HG03175 (cell line): ENCODE measurements around the gene RND1.
"Not testable (repeated sequence)": the region's sequence is repeated elsewhere in the genome, so short reads cannot be mapped to it uniquely, and the experiment has no call there.

Experiments
- ATAC-seq: cut with Tn5 transposase; IDR thresholded peaks from one replicate; pipeline ENCODE4 v1.9.1; 2021; ENCODE audit warnings: mild to moderate bottlenecking, moderate library complexity; ENCODE audit not compliant: unreplicated experiment

The RND1 gene

GRCh38 chr12:48865281-48866051 is at the start of gene RND1:
Gene RND1 (minus strand): TSS chr12:48865870. CDS start chr12:48865767, 103 bp downstream.
- peak; percentile 98 for ATAC-seq

DNA sequence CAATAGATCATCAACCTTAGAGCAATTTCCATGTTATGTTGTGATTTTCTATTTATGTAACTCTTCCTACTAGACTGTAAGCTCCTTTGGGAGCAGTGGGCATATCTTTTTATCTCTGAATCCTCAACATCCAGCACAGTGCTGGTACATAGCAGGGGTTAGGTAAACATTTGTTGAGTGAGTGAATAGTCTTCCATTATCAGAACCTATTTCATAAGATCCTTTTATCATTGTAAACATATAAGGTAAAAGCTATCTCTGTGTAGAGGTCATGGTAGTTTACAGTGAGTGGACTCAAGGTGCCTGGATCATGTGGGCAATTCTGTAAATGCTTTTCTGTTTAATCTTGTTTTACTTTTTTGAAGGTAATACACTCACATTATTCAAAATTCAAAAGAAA is 44.5 kb upstream of the RND1 start:
- no peak for ATAC-seq

GRCh38 chr12:48909698-48910097 is 44.0 kb upstream of the RND1 start:
- ATAC-seq = not testable (repeated sequence)

DNA sequence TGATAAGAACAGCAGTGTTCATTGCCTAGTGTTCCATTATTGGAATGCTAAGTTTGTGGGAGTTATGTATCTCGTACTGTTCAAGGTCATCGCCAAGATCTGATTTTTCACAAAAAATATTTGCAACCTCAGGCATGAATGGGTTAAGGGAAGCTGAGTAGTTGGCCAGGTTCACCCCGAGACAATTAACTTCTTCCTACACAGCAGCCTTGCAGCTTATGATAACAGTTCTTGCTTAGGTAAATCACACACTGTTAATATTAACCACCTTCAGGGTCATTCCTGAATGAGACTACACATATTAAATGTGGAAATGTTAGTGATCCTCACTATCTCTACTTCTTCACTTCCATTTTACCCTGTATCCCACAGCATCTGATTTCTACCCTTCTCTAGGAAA is 41.6 kb upstream of the RND1 start:
- ATAC-seq = no peak

DNA sequence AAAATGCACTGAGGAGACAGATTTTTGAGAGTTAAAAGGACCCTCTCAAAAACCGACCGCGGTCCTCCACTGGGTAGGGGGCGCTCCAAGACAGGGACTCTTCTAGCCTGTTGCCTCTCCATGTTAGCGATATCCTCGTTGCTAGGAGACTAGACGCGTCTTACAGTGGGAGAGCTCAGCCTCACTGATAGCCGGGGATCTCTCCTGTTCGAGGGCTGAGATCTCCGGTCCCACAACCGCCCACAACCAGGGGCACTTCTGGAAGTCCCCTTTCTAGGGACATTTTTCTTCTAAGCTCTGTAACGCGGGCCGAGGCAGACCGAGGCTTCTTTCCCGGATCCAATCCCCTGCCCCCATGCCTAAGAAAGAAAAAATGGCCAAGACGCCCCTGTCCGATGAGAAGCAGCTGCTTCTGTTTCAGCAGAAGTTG is 38.3 kb upstream of the RND1 start:
- peak; percentile 78 for ATAC-seq

GRCh38 chr12:48903363-48903981 is 37.8 kb upstream of the RND1 start:
- no peak for ATAC-seq

- ATAC-seq = peak; percentile 54
Measured at GRCh38 chr12:48901278-48901677, 35.6 kb upstream of the RND1 start.

DNA sequence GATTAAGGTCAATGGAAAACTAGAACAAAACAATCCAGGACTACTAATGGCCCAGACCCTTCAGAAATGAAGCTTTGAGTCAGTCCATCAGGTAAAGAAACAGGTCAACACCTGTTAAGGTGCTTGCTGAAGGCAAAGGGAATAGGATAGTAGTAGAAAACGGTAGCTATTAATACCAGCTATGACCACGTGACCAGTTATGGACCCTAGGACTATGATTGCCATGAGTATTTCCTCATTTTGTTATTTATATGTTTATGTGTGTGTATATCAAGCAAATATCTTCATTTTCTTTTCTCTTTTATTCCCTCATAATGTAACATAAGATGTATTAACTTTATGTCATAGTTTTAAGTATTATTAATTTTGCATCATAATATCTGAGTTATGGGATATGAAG is 34.0 kb upstream of the RND1 start:
- ATAC-seq = no peak

- no peak for ATAC-seq
Measured at GRCh38 chr12:48894271-48894670, 28.6 kb upstream of the RND1 start.

GRCh38 chr12:48890657-48891418 is 25.2 kb upstream of the RND1 start:
- peak; percentile 82 for ATAC-seq

DNA sequence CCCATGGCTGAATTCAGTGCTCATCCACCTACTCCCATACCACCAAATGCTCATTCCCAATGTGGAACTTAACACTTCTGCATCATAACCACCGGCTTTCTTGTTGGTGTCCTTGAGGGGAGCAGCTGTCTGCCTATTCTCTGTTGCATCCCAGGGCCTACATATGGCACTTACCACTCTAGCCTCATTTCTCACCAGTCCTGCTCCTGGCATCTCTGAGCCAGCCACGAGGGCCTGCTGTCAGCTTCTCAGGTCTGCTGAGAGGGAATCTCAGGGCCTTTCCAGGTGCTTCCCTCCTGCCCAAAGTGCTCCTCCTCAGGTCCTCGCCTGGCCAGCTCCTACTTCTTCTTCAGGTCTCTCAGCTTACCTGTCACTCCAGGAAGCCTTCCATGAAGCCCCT is 24.0 kb upstream of the RND1 start:
- no peak for ATAC-seq

DNA sequence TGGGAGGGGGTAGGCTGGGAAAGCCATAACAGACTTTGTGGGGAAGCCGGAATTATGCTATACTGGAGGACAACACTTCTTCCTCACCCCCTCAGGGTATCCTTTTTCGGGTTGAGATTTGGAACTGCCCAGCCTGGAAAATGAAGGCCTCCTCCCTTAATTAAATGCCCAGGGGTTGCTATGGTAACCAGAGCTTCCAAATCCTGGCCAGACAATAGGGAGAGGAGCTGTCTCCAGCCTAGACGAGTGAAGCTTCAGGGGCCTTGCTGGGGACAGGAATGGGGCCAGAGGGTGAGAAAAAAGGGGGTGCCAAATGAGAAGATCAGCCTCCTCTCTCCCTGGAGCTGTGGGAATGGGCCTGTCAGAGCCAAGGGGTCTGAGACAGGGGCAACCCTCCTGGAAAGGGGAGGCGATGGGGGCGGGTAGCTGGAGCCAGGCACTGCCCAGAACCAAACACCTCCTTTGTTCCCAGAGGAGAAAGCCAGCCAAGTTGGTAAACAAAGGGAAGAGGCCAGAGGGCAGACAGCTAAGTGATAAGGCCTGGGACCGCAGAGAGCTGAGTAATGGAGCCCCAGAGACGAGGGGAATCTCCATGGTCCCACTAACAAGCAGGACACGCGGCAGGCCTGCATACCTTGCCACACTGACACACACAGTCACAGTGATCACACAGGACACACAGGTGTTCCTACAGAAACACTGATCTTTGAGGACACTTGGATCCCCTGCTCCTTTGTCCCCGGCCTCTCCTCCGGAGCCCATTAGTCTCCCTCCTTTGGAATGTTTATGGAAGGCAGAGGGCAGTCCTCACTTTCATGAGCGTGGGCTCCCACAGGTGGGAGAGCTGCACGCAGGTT is 17.9 kb upstream of the RND1 start:
- ATAC-seq = no peak

DNA sequence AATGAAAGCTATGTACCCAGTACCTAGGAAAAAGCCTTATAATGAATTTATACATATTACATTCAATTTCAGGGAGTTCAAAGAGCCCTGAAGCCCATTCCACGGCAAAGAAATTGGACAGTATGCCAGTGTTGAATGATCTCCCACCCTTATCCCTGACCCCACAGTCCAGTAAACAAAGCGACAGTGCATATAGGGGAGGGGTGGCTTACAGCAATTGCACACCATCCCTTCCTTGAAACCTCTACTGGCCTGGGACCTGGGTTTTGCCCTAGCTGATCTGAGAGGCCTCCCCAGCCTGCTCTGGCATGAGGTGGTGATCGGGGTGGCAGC is 17.3 kb upstream of the RND1 start:
- no peak for ATAC-seq

- no peak for ATAC-seq
Measured at GRCh38 chr12:48882315-48882687, 16.6 kb upstream of the RND1 start.

DNA sequence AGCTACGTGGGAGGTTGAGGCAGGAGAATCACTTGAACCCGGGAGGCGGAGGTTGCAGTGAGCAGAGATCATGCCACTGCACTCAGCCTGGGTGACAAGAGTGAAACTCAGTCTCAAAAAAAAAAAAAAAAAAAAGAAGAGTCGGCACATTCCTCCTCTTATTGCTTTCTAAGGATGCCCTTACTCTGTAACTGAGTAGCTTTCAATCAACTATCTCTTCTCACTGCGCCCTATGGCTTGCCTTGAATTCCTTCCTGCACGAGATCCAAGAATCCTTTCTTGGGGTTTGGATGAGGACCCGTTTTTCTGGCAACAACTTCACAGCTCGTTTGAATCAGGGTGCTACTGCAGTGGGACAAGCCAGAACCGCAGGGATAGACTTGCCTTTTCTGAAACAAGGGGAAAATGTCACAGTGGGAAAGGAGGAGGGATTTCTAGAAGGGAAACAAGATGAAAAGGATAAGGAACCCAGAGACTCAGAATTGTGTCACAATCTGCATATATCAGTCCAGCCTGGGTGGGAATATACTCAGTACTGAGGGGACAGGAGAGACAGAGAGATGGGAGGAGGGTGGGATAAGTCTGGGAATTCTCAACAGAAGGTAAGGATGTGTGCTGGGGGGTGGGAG is 16.1 kb upstream of the RND1 start:
- ATAC-seq = no peak

- no peak for ATAC-seq
Measured at GRCh38 chr12:48880647-48881046, 15.0 kb upstream of the RND1 start.

DNA sequence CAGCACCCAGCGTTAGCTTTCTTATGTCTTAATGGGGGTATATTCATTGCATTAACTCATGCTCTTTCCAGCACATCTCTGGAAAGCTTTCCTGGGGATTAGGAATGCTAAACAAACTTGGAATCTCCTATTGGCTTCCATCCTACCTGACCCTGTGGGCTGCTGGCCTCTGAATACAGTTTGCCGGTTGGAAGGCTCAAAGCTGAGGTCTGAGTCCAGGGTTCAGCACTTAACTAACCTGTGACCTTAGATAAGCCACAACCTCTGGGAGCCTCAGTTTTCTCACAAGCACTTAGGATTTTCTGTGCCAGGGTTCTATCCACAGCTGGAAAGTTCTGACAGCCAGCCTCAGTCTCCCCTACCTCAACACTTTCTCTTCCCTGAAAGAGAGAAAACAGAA is 12.9 kb upstream of the RND1 start:
- ATAC-seq = no peak

- no peak for ATAC-seq
Measured at GRCh38 chr12:48875944-48876515, 10.4 kb upstream of the RND1 start.

DNA sequence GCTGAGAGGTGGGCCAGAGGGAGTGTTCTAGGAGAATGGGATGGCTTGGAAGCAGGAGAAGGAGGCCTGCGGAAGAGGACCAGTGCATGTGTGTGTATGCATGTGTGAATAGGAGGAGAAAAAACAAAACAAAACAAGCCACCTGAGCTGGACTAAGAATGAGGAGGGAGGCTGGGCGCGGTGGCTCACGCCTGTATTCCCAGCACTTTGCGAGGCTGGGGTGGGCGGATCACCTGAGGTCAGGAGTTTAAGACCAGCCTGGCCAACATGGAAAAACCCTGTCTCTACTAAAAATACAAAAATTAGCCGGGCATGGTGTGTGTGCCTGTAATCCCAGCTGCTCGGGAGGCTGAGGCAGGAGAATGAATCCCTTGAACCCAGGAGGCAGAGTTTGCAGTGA is 7.9 kb upstream of the RND1 start:
- not testable (repeated sequence) for ATAC-seq

DNA sequence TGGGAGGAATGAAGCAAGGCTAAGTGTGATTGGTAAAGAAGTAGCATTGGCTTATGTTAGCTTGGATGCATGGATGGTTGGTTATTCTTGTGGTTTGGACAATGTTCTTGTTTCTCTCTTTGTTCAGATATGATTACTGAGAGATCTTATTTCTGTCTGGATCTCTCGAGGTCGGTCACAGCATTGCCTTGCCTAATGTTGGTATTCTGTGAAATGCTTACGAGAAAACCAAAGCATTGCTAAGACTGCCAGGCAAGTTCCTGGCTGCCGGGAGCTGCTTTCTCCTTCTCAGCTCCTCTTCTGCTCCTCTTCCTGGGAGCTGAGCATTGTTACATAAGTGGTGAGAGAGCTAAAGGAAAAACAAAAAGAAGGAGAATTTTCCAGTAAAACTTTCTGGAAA is 7.4 kb upstream of the RND1 start:
- ATAC-seq = no peak
